A549 (cell line): ENCODE results near the gene SETBP1. TPM values are rescaled to one million over a fixed set of nuclear protein-coding genes. Genes with fewer than 3 reads are reported as not detected.
"Not testable (repeated sequence)": the region's sequence is repeated elsewhere in the genome, so short reads cannot be mapped to it uniquely, and the experiment has no call there.

ENCODE experiments used
- ATAC-seq, 2 experiments: fragments of 200-7000 bp in 1 of 2; fragments of >200 bp in 1 of 2; cut with Nextera tagmentation in 1 of 2; cut with Tn5 transposase in 1 of 2; 3 replicates each; pipeline versions ENCODE4 v1.8.0 to v1.9.1; 2018 to 2020; ENCODE audit warnings: mild to moderate bottlenecking in 1 of 2, moderate library complexity in 1 of 2
- CTCF ChIA-PET: fragments of 300-600 bp; sonication (Branson Sonifier 250); formaldehyde crosslinking; extraction: SDS; loops from one replicate; lab custom pipeline; 2021; ENCODE audit warnings: antibody characterized with exemption, inconsistent platforms; lab: Yijun Ruan, JAX
- POLR2A ChIA-PET: fragments of 350-600 bp; formaldehyde crosslinking; extraction: SDS; loops from one replicate; lab custom pipeline; 2021; ENCODE audit warnings: antibody characterized with exemption, inconsistent platforms; lab: Yijun Ruan, JAX
- DNase-seq, 2 experiments: peaks; one replicate each; pipeline versions ENCODE4 v3.0.0 to v3.0.0-alpha.2; 2011 to 2016; ENCODE audit warnings: low read depth in 1 of 2, low spot score in 1 of 2
- FAIRE-seq: peaks from 2 replicates; lab custom pipeline; 2011; peaks lifted over from hg19 to GRCh38; lab: Jason Lieb, UNC
- H3K27ac ChIP-seq, 2 experiments: fragments of >200 bp; sonication (Bioruptor Twin); formaldehyde crosslinking; 3 replicates each; pipeline ENCODE4 v1.5.1; 2016 to 2017
- H3K4me1 ChIP-seq: fragments of >200 bp; sonication (Bioruptor Twin); formaldehyde crosslinking; 3 replicates; pipeline ENCODE4 v1.6.1; 2016
- H3K4me2 ChIP-seq: fragments of >200 bp; sonication (Bioruptor Twin); formaldehyde crosslinking; 3 replicates; pipeline ENCODE4 v1.6.1; 2016
- H3K4me3 ChIP-seq: fragments of >200 bp; sonication (Bioruptor Twin); formaldehyde crosslinking; 3 replicates; pipeline ENCODE4 v1.5.1; 2016
- H3K9me3 ChIP-seq: fragments of >200 bp; sonication (Bioruptor Twin); formaldehyde crosslinking; 3 replicates; pipeline ENCODE4 v1.6.1; 2016
- CEBPB ChIP-seq, 2 experiments: fragments of >200 bp in 1 of 2; sonication (Bioruptor Twin) in 1 of 2; formaldehyde crosslinking in 1 of 2; IDR thresholded peaks; 2 replicates each; pipeline ENCODE4 v1.6.1; 2012 to 2016
- EHMT2 ChIP-seq: fragments of 200-600 bp; sonication (generic); IDR thresholded peaks from 2 replicates; pipeline ENCODE4 v1.6.1; 2016; ENCODE audit warnings: antibody characterized with exemption, low read depth, mild to moderate bottlenecking, moderate library complexity
- FOSB ChIP-seq: fragments of 250-450 bp; sonication (Bioruptor Pico); IDR thresholded peaks from 2 replicates; pipeline ENCODE4 v1.5.0; 2020; ENCODE audit warnings: mild to moderate bottlenecking, moderate library complexity
- FOSL2 ChIP-seq, 2 experiments: fragments of 450-650 bp in 1 of 2; fragments of >200 bp in 1 of 2; sonication (Bioruptor Twin) in 1 of 2; formaldehyde crosslinking; IDR thresholded peaks; 2 replicates each; pipeline versions ENCODE4 v1.5.0 to v1.6.1; 2016 to 2020; ENCODE audit warnings: mild to moderate bottlenecking in 1 of 2, moderate library complexity in 1 of 2
- HES2 ChIP-seq: fragments of >200 bp; sonication (Bioruptor Twin); formaldehyde crosslinking; IDR thresholded peaks from 2 replicates; pipeline ENCODE4 v1.6.1; 2016
- HMGXB4 ChIP-seq: fragments of 250-450 bp; sonication (Bioruptor Pico); IDR thresholded peaks from 2 replicates; pipeline ENCODE4 v1.5.0; 2021; ENCODE audit warnings: mild to moderate bottlenecking, moderate library complexity, borderline replicate concordance
- HOXA7 ChIP-seq: fragments of 250-450 bp; sonication (Bioruptor Pico); IDR thresholded peaks from 2 replicates; pipeline ENCODE4 v1.5.0; 2020; ENCODE audit warnings: mild to moderate bottlenecking, moderate library complexity
- HOXB13 ChIP-seq: fragments of 250-450 bp; sonication (Bioruptor Pico); IDR thresholded peaks from 2 replicates; pipeline ENCODE4 v1.5.0; 2020; ENCODE audit warnings: low read depth, mild to moderate bottlenecking, moderate library complexity
- MYC ChIP-seq: IDR thresholded peaks from 2 replicates; pipeline ENCODE4 v1.6.1; 2012; ENCODE audit warnings: mild to moderate bottlenecking, inconsistent platforms, low read length, improper control_type of control experiment, borderline replicate concordance
- NFE2L2 ChIP-seq: fragments of 150-350 bp; conservative IDR thresholded peaks from 2 replicates; pipeline ENCODE4 v1.6.1; 2014; ENCODE audit warnings: low read length
- PHF8 ChIP-seq: fragments of 200-600 bp; sonication (generic); IDR thresholded peaks from 2 replicates; pipeline ENCODE4 v1.6.1; 2016; ENCODE audit warnings: low read depth, mild to moderate bottlenecking, antibody characterized with exemption, moderate library complexity, borderline replicate concordance
- RARB ChIP-seq: fragments of 250-450 bp; sonication (Bioruptor Pico); IDR thresholded peaks from 2 replicates; pipeline ENCODE4 v1.8.0; 2021; ENCODE audit warnings: mild to moderate bottlenecking, moderate library complexity
- ZC3H11A ChIP-seq: fragments of 450-650 bp; IDR thresholded peaks from 2 replicates; pipeline ENCODE4 v1.6.1; 2014; ENCODE audit warnings: antibody characterized with exemption, mild to moderate bottlenecking
- ZSCAN20 ChIP-seq: fragments of 250-450 bp; sonication (Bioruptor Pico); IDR thresholded peaks from 2 replicates; pipeline ENCODE4 v1.8.0; 2022; ENCODE audit warnings: mild to moderate bottlenecking, moderate library complexity
- WGBS: methylation state at CpG from one replicate; pipeline ENCODE4 v1.1.6; 2017; ENCODE audit errors: missing lambda C conversion rate; 5-methylcytosine and 5-hydroxymethylcytosine counted together
- polyA plus RNA-seq, 4 experiments: library from polyadenylated mRNA; depleted of rRNA in 3 of 4; stranded (reverse); fragments of >200 nt; fragmentation: RNase III in 1 of 4; extraction: RNeasy Plus Mini Kit Qiagen cat#74134 plus additional on column Dnase treatment in 1 of 4; gene quantifications; 2 replicates in 3 of 4; 3 replicates in 1 of 4; pipeline ENCODE4 v1.2.3, GENCODE V29; 2011 to 2017

SETBP1 gene
- polyA plus RNA-seq, 2 of the 4 experiments (the other 2 are of a cell fraction): 0.50 to 1.9 TPM

- no peak for TF ChIP-seq HMGXB4
- TF ChIP-seq, all 56 proteins: peak for 0
Observed at GRCh38 chr18:44719519-44720060, 38.9 kb downstream of the SETBP1 start (continued).

GRCh38 chr18:44721748-44722147, 41.1 kb downstream of the SETBP1 start:
- 63% methylated on average over 3 of the region's 3 CpGs for WGBS
- H3K27ac ChIP-seq, H3K9me3 ChIP-seq, H3K4me2 ChIP-seq, FAIRE-seq, H3K4me3 ChIP-seq, POLR2A ChIA-PET, DNase-seq, ATAC-seq: not testable (repeated sequence)
- peaks cover 11% of the 10 kb centered on the region; the same call in 2 of the 3 replicates for H3K4me1 ChIP-seq
- CTCF ChIA-PET: interaction anchor here (0.6 kb wide), 1 partner anchor 21 kb away, joined by 3 read pairs; no protein-coding TSS in a partner anchor

GRCh38 chr18:44723411-44723810, 42.7 kb downstream of the SETBP1 start:
- Histone ChIP-seq H3K27ac (no peak overlapping the region), H3K4me3 (no peak overlapping the region)
- no peak for TF ChIP-seq CEBPB (IDR thresholded peaks at IDR 0.05)
- TF ChIP-seq HES2: no peak
- no peak for TF ChIP-seq FOSL2 (IDR thresholded peaks at IDR 0.05)
- TF ChIP-seq FOSL2 (CRISPR knock-in tag; IDR thresholded peaks at IDR 0.05): no peak
- no peak for TF ChIP-seq HOXB13
- no peak for TF ChIP-seq ZC3H11A
- no peak for TF ChIP-seq MYC
- TF ChIP-seq EHMT2: no peak
- no peak for TF ChIP-seq HOXA7 (CRISPR knock-in tag)
- no peak for TF ChIP-seq FOSB (CRISPR knock-in tag)
- TF ChIP-seq NFE2L2: no peak
- no peak for TF ChIP-seq ZSCAN20
- TF ChIP-seq RARB (CRISPR knock-in tag): no peak
- TF ChIP-seq, all 56 proteins: peak for 0
- ATAC-seq (no peak), FAIRE-seq (no peak), DNase-seq (no peak)
- CTCF ChIA-PET: interaction anchor here (0.6 kb wide), 1 partner anchor 17 kb away, joined by 4 read pairs; no protein-coding TSS in a partner anchor
- Histone ChIP-seq H3K4me2 (no peak overlapping the region), H3K4me1 (peaks cover 11% of the 10 kb centered on the region; the same call in 2 of the 3 replicates), H3K9me3 (no peaks in the 10 kb centered on the region)
- 90% methylated on average over 6 of the region's 6 CpGs for WGBS
- POLR2A ChIA-PET: no interaction called here

GRCh38 chr18:44724105-44724778, 43.6 kb downstream of the SETBP1 start:
- Histone ChIP-seq H3K4me1 (peaks cover 13% of the 10 kb centered on the region; the same call in 2 of the 3 replicates), H3K4me2 (no peak overlapping the region), H3K4me3 (no peak overlapping the region), H3K9me3 (no peaks in the 10 kb centered on the region), H3K27ac (no peak overlapping the region)
- no peak for DNase-seq
- ChIA-PET CTCF (no interaction called here), POLR2A (no interaction called here)
- FAIRE-seq: no peak
- no peak for ATAC-seq
- no peak for TF ChIP-seq PHF8
- 94% methylated on average over 1 of the region's 1 CpG for WGBS
